ENCODE results near the gene SPECC1L.

Gene SPECC1L

DNA sequence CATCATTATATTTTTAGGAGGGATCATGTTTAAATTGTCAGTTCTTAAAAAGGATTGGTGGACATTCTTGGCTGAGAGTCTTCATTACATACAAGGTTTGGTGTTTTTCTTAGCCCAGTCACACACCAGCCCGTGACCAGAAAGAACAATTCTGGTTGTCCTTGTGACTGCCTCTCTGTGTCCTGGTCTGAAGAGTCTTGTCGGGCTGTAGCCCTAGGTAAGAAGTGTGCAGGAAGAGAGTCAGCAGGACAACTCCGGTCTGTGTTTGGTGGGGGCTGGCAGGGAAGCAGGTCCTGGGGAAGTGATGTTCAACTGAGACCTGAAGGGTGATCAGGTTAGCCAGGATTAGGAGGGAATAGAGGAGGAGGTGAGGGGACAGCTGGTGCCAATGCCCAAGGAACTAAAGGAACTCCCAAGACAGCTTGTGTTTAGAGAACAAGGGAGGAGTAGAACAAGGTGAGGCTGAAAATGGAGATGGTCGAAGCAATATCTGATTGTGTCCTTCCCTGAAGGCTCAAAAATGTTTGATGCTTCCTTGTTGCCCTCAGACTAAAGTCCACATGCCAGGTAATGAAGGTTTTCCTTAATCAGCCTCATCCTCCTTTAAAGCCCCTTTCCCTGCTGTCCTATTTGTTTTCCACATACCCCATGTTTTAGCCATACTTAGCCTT lies 91.5 kb downstream of the SPECC1L start:
- no peak overlapping the region for H3K27ac ChIP-seq
- TF ChIP-seq, protein P1, sequence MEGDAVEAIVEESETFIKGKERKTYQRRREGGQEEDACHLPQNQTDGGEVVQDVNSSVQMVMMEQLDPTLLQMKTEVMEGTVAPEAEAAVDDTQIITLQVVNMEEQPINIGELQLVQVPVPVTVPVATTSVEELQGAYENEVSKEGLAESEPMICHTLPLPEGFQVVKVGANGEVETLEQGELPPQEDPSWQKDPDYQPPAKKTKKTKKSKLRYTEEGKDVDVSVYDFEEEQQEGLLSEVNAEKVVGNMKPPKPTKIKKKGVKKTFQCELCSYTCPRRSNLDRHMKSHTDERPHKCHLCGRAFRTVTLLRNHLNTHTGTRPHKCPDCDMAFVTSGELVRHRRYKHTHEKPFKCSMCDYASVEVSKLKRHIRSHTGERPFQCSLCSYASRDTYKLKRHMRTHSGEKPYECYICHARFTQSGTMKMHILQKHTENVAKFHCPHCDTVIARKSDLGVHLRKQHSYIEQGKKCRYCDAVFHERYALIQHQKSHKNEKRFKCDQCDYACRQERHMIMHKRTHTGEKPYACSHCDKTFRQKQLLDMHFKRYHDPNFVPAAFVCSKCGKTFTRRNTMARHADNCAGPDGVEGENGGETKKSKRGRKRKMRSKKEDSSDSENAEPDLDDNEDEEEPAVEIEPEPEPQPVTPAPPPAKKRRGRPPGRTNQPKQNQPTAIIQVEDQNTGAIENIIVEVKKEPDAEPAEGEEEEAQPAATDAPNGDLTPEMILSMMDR (conservative IDR thresholded peaks at IDR 0.05; ENCODE audit: low read depth) = no peak
- no peak for DNase-seq (ENCODE audit: low spot score)
- CTCF ChIA-PET = no interaction called here
- POLR2A ChIA-PET (ENCODE audit: low non-redundant PET) = no interaction called here

DNA sequence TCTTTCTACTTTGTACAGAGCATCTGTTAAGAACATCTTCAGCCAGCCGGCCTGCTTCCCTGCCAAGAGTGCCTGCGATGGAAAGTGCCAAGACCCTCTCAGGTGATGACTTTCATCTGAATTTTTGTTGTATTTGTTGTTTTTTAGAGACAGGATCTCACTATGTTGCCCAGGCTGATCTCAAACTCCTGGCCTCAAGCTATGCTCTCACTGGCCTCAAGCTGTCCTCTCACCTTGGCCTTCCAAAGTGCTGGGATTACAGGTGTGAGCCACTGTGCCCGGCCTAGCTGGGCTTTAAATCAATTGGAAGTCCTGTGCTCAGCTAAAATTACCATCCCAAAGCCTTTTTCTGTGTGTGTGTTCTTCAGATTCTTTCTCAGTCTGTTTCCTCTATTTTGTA lies 92.6 kb downstream of the SPECC1L start:
- DNase-seq (ENCODE audit: low spot score) = no peak
- ChIA-PET POLR2A (ENCODE audit: low non-redundant PET) (no interaction called here), CTCF (no interaction called here)
- TF ChIP-seq, protein P1 (conservative IDR thresholded peaks at IDR 0.05; ENCODE audit: low read depth) = no peak
- H3K27ac ChIP-seq = no peak overlapping the region

DNA sequence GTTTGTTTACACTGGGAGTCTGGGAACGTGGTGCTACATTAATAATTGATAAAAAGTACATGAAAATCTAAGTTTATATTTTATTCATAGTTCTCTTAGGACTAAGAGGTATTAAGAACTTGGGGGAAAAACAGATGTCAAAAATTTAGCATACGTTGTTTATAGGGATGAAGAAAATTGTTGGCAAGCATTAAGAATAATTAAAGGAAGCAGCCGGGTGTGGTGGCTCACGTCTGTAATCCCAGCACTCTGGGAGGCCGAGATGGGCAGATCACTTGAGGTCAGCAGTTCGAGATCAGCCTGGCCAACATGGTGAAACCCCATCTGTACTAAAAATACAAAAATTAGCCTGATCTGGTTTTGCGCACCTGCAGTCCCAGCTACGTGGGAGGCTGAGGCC lies 96.1 kb downstream of the SPECC1L start:
- DNase-seq (ENCODE audit: low spot score) = no peak
- ChIA-PET CTCF (no interaction called here), POLR2A (ENCODE audit: low non-redundant PET) (no interaction called here)
- H3K27ac ChIP-seq = no peak overlapping the region
- TF ChIP-seq, protein P1 (conservative IDR thresholded peaks at IDR 0.05; ENCODE audit: low read depth) = no peak

DNA sequence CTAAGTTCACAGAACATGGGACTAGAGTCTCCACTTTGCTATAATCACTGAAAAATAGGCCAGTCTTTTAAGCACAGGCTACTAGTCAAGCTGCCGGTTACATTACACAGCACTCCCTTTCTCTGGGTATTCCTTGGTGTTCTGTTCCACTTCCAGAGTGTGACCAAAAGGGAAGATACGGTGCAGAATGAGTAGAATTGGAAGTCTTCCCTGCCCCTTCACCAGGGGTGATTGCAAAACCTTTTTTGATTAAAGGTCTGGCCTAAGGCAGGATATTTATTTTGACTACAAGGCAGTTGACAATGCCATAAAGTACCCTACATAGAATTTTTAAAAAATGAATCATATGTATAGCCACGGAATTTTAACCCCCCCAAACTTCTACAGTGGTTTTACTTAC lies 97.2 kb downstream of the SPECC1L start:
- TF ChIP-seq, protein P1 (conservative IDR thresholded peaks at IDR 0.05; ENCODE audit: low read depth) = no peak
- no peak overlapping the region for H3K27ac ChIP-seq
- CTCF ChIA-PET = no interaction called here
- no peak for DNase-seq (ENCODE audit: low spot score)
- POLR2A ChIA-PET (ENCODE audit: low non-redundant PET) = no interaction called here

DNA sequence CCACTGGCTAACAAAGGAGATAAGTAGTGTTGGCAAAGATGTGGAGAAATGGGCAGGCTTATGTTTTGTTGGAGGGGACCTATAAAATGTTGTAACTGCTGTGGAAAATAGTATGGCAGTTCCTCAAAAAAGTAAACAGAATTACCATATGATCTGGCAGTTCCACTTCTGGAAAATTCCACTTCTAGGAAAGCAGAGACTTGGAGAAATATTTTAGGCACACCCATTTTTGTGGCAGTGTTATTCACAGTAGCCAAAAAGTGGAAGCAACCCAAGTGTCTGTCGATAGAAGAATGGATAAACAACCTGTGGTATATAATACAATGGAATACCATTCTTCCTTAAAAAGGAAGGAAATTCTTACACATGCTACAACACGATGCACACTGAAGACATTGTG lies 99.8 kb downstream of the SPECC1L start:
- CTCF ChIA-PET = no interaction called here
- POLR2A ChIA-PET (ENCODE audit: low non-redundant PET) = no interaction called here

DNA sequence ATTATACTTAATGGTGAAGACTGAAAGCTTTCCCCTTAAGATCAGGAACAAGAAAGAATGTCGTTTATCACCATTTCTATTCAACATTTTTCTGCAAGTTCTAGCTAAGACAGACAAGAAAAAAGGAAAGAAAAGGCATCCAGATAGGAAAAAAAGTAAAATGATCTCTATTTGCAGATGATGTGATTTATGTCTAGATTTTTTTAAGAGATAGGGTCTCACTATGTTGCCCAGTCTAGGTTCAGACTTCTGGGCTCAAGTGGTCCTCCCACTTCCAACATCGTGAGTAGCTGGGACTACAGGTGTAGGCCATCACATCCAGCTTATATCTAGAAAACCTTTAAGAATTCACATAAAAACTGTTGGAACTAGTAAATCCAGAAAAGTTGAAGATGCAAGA lies 105.4 kb downstream of the SPECC1L start:
- TF ChIP-seq, protein P1 (conservative IDR thresholded peaks at IDR 0.05; ENCODE audit: low read depth) = no peak
- CTCF ChIA-PET = interaction anchor here (0.7 kb wide), 1 partner anchor 124 kb away, joined by 3 read pairs; no protein-coding TSS in a partner anchor
- POLR2A ChIA-PET (ENCODE audit: low non-redundant PET) = no interaction called here
- no peak overlapping the region for H3K27ac ChIP-seq
- no peak for DNase-seq (ENCODE audit: low spot score)

More for the DNA sequence above, 99.8 kb downstream of the SPECC1L start:
- TF ChIP-seq, protein P1 (conservative IDR thresholded peaks at IDR 0.05; ENCODE audit: low read depth) = no peak
- no peak overlapping the region for H3K27ac ChIP-seq
- no peak for DNase-seq (ENCODE audit: low spot score)

Measured in RWPE1 (cell line).